BLaER1 (cell line): Measurements from ENCODE around the gene CUX1.

ENCODE experiments used
- H3K27ac ChIP-seq: shearing (Covaris generic); formaldehyde crosslinking; 2 replicates; pipeline ENCODE4 v1.8.1; 2022
- H3K27me3 ChIP-seq: shearing (Covaris generic); formaldehyde crosslinking; 2 replicates; pipeline ENCODE4 v1.8.1; 2022
- H3K36me3 ChIP-seq: shearing (Covaris generic); formaldehyde crosslinking; 2 replicates; pipeline ENCODE4 v1.8.1; 2022
- H3K4me1 ChIP-seq: shearing (Covaris generic); formaldehyde crosslinking; 2 replicates; pipeline ENCODE4 v1.8.1; 2022
- H3K4me2 ChIP-seq: shearing (Covaris generic); formaldehyde crosslinking; 2 replicates; pipeline ENCODE4 v1.8.1; 2022
- H3K4me3 ChIP-seq: shearing (Covaris generic); formaldehyde crosslinking; 2 replicates; pipeline ENCODE4 v1.8.1; 2022
- H3K9ac ChIP-seq: shearing (Covaris generic); formaldehyde crosslinking; 2 replicates; pipeline ENCODE4 v1.8.1; 2022
- H3K9me3 ChIP-seq: shearing (Covaris generic); formaldehyde crosslinking; 2 replicates; pipeline ENCODE4 v1.8.1; 2022
- H4K20me1 ChIP-seq: shearing (Covaris generic); formaldehyde crosslinking; 2 replicates; pipeline ENCODE4 v1.8.1; 2022
- Cebpa-rat ChIP-seq: shearing (Covaris generic); IDR thresholded peaks from 2 replicates; pipeline ENCODE4 v1.8.1; 2022

CUX1 gene

DNA sequence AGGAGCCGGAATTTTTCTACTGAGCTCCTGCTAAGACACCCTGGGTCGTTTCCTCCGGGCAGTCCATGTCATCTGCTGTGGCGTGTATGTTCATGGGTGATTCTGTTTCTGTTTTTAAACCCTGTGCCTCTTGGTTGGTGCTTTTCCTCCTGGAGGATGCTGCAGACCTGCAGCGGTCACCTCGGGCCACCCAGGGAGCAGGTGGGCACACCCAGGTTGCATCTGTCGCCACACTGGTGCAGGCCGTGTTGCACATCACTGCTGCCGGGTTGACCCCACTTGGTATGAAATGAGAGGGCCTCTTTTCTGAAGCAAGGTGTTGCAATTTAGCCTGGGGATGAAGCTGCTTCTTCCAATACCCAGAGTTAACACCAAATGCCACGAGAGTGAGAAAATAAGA, 127.2 kb downstream of the CUX1 start:
- Histone ChIP-seq H3K9me3 (no peaks in the 10 kb centered on the region), H3K27me3 (no peaks in the 10 kb centered on the region), H3K27ac (peak overlapping the region; percentile 72), H3K4me3 (no peak overlapping the region), H3K4me1 (peaks cover 100% of the 10 kb centered on the region), H3K9ac (peak overlapping the region; percentile 64), H3K36me3 (peaks cover 14% of the 10 kb centered on the region), H4K20me1 (peaks cover 36% of the 10 kb centered on the region), H3K4me2 (peak overlapping the region; percentile 79)
- no peak for TF ChIP-seq Cebpa-rat

DNA sequence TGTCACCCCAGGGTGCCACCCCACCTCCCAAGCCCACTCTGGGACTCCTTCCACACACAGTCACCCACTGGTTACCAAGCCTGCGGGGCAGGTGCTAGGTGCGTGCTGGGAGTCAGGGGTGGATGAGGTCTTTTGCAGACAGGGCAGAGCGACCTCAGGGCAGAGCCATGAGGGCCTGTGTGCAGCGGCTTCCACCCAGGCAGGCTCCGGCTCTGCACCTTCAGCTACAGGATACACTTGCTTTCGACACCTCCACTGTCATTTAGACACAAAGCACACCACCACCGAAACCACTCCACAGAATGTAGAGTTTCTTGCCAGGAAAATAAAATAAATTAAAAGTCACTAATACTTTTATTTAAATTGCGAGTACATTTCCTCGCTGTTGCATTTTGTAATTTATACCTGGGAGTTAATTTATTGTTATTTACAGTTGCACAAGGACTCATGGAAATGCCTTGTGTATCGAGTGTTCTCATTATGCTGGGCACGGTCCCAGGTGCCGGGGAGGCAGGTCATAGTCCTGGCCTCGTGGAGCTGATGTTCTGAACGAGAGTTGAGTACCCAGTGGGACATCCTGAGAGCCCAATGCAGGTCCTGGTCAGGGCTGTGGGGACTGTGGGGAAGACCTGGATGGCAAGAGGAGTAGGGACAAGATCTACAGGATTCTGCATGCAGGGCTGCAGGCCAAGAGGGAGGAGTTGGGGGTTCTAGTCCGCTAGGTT, 127.8 kb downstream of the CUX1 start:
- Histone ChIP-seq H4K20me1 (peaks cover 31% of the 10 kb centered on the region), H3K9ac (peak overlapping the region; percentile 33; the same call in 1 of the 2 replicates), H3K4me3 (no peak overlapping the region), H3K4me2 (peak overlapping the region; percentile 79), H3K4me1 (peaks cover 100% of the 10 kb centered on the region), H3K27me3 (no peaks in the 10 kb centered on the region), H3K27ac (peak overlapping the region; percentile 72), H3K36me3 (peaks cover 19% of the 10 kb centered on the region), H3K9me3 (no peaks in the 10 kb centered on the region)
- TF ChIP-seq Cebpa-rat = no peak

- Histone ChIP-seq H3K9me3 (0 out of 2 replicates have a peak, but pooled peaks cover 4% of the 10 kb centered on the region), H4K20me1 (peaks cover 12% of the 10 kb centered on the region; the same call in 1 of the 2 replicates), H3K4me1 (peaks cover 92% of the 10 kb centered on the region), H3K4me2 (peak overlapping the region; percentile 79), H3K27ac (peak overlapping the region; percentile 72), H3K9ac (peak overlapping the region; percentile 36), H3K27me3 (no peaks in the 10 kb centered on the region), H3K36me3 (peaks cover 41% of the 10 kb centered on the region), H3K4me3 (no peak overlapping the region; the same call in 1 of the 2 replicates)
- no peak for TF ChIP-seq Cebpa-rat
Measured at GRCh38 chr7:101947899-101948298, 130.5 kb downstream of the CUX1 start.

DNA sequence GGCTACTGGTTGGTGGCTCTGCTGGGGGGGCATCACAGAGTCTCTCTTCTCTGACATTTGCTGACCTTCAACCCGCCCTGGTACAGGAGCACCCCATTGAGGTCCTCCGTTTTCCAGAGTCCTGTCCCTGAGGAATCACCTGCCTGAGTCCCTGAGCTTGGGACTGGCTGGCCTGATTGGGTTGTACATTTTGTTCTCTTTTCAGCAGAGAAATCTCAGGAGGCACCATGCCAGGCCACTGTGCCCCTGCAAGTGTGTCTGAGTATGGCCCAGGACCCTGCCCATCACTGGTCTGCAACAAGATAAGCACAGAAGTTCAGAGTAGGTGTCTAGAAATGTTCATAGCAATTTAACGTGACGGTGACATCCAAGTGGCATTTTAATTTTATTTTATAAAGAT, 131.2 kb downstream of the CUX1 start:
- H3K27ac ChIP-seq = peak overlapping the region; percentile 62
- no peak for TF ChIP-seq Cebpa-rat
- H3K4me3 ChIP-seq = no peak overlapping the region
- peaks cover 42% of the 10 kb centered on the region for H3K36me3 ChIP-seq
- H4K20me1 ChIP-seq = peaks cover 15% of the 10 kb centered on the region; the same call in 1 of the 2 replicates
- peak overlapping the region; percentile 36 for H3K9ac ChIP-seq
- H3K9me3 ChIP-seq = 0 out of 2 replicates have a peak, but pooled peaks cover 4% of the 10 kb centered on the region
- H3K4me1 ChIP-seq = peaks cover 92% of the 10 kb centered on the region
- H3K27me3 ChIP-seq = no peaks in the 10 kb centered on the region
- H3K4me2 ChIP-seq = peak overlapping the region; percentile 79

GRCh38 chr7:101950450-101951119, 133.2 kb downstream of the CUX1 start:
- no peak for TF ChIP-seq Cebpa-rat
- 0 out of 2 replicates have a peak overlapping the region, but pooled peaks have one; percentile 3 for H3K4me2 ChIP-seq
- peaks cover 22% of the 10 kb centered on the region for H4K20me1 ChIP-seq
- H3K36me3 ChIP-seq = peaks cover 39% of the 10 kb centered on the region
- no peak overlapping the region for H3K27ac ChIP-seq
- no peaks in the 10 kb centered on the region for H3K27me3 ChIP-seq
- H3K4me1 ChIP-seq = peaks cover 92% of the 10 kb centered on the region
- no peak overlapping the region for H3K9ac ChIP-seq
- H3K4me3 ChIP-seq = no peak overlapping the region
- 0 out of 2 replicates have a peak, but pooled peaks cover 4% of the 10 kb centered on the region for H3K9me3 ChIP-seq

DNA sequence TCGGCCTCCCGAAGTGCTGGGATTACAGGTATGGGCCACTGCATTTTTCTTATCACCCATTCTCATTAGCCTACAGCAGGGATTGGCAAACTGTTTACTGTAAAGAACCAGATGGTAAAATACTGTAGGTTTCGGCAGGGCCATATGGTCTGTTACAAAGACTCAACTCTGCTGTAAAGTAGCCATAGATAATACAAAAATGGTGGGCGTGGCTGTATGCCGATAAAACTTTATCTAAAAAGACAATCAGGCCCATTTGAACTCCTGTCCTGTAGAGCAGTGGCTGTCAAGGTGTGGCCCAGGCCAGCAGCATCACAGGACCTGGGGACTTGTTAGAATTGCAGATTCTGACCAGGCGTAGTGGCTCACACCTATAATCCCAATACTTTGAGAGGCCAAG, 134.3 kb downstream of the CUX1 start:
- Histone ChIP-seq H4K20me1 (peaks cover 28% of the 10 kb centered on the region), H3K4me3 (no peak overlapping the region), H3K27me3 (no peaks in the 10 kb centered on the region), H3K4me1 (peaks cover 92% of the 10 kb centered on the region), H3K9ac (no peak overlapping the region), H3K4me2 (no peak overlapping the region), H3K27ac (0 out of 2 replicates have a peak overlapping the region, but pooled peaks have one; percentile 49), H3K36me3 (peaks cover 39% of the 10 kb centered on the region), H3K9me3 (0 out of 2 replicates have a peak, but pooled peaks cover 4% of the 10 kb centered on the region)
- no peak for TF ChIP-seq Cebpa-rat

DNA sequence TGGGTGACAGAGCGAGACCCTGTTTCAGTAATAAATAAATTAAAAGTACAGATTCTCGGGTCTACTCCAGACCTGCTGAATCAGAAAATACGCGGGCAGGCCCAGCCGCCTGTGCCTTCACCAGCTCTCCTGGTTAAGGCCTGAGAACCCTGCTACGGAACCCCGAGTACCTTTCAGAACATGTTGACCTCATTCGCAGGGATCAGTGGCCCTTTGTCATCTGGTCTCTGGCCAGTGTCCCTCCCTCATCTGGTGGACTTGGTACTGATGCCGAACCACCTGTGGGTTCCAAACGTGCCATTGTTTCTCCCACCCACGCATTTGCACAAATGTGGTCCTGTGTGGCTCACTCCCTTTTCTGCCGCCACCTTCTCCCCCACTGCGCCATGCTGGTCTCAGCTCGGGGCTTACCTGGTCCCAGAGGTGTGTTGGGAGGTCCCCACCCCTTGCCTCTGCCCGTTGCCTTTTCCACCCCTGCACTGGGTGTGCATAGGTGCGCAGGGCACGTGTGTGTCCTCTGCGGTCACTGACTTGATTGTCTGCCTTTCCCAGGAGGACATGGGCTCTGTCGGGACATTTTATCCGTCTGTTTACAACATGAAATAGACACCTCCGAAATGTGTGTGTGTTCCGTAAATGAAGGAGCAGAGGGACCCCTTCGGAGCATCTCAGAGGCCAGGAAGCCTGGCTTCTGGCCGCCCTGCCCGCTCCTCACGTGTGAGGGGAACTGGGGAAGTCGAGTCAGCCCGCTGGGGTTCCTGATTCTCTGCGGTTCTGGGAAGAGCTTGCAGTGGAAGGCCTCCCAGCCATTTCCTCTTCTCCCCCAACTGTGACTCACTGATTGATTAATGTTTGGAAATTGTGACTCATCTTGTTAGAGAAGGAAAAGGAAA, 135.2 kb downstream of the CUX1 start:
- Histone ChIP-seq H4K20me1 (peaks cover 28% of the 10 kb centered on the region), H3K4me1 (peaks cover 92% of the 10 kb centered on the region), H3K9ac (0 out of 2 replicates have a peak overlapping the region, but pooled peaks have one; percentile 9), H3K4me3 (no peak overlapping the region), H3K27ac (peak overlapping the region; percentile 49), H3K4me2 (peak overlapping the region; percentile 62), H3K27me3 (no peaks in the 10 kb centered on the region), H3K9me3 (0 out of 2 replicates have a peak, but pooled peaks cover 4% of the 10 kb centered on the region), H3K36me3 (peaks cover 39% of the 10 kb centered on the region)
- TF ChIP-seq Cebpa-rat = no peak

DNA sequence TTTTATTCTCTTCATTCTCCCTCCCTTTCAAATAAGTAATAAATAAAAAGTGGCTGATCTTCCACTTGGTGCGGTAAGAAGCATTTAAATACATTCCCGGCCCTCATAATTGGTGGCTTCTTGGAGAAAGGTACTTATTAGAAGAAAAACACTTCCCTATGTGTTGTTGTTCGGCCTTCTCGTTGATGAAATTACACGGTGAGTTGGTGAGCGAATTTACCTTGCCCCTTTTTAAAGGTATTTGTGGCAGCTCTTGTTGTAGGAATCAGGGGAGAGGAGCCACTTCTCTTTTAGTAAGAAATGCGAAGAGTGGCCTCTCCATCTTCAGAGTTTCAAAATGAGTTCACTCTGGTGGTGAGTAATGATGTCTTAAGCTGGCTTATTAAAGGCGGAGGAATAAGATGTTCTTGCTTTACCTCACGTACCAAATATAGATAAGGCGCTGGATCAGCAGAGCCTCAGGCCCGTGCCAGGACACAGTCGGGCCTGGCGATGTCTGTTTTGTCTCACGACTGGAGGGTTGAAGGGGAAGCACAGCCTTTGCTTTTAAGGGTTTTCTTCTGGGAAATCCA, 135.9 kb downstream of the CUX1 start:
- H4K20me1 ChIP-seq = peaks cover 34% of the 10 kb centered on the region
- H3K4me2 ChIP-seq = peak overlapping the region; percentile 62
- no peak overlapping the region for H3K9ac ChIP-seq
- no peaks in the 10 kb centered on the region for H3K27me3 ChIP-seq
- H3K4me1 ChIP-seq = peaks cover 92% of the 10 kb centered on the region
- no peak for TF ChIP-seq Cebpa-rat
- 0 out of 2 replicates have a peak, but pooled peaks cover 4% of the 10 kb centered on the region for H3K9me3 ChIP-seq
- no peak overlapping the region for H3K4me3 ChIP-seq
- H3K36me3 ChIP-seq = peaks cover 39% of the 10 kb centered on the region
- H3K27ac ChIP-seq = peak overlapping the region; percentile 49; the same call in 1 of the 2 replicates

GRCh38 chr7:101954499-101954898, 137.1 kb downstream of the CUX1 start:
- Histone ChIP-seq H3K9me3 (0 out of 2 replicates have a peak, but pooled peaks cover 4% of the 10 kb centered on the region), H3K4me3 (no peak overlapping the region), H3K27me3 (no peaks in the 10 kb centered on the region), H3K4me2 (peak overlapping the region; percentile 62), H3K36me3 (peaks cover 38% of the 10 kb centered on the region), H4K20me1 (peaks cover 34% of the 10 kb centered on the region), H3K27ac (peak overlapping the region; percentile 49; the same call in 1 of the 2 replicates), H3K4me1 (peaks cover 92% of the 10 kb centered on the region), H3K9ac (no peak overlapping the region)
- no peak for TF ChIP-seq Cebpa-rat
